GM12878 (cell line): ENCODE results near the gene RALGPS1. TPM values are rescaled to one million over a fixed set of nuclear protein-coding genes. Genes with fewer than 3 reads are reported as not detected.
"Not testable (repeated sequence)": the region's sequence is repeated elsewhere in the genome, so short reads cannot be mapped to it uniquely, and the experiment has no call there.

Source experiments
- ATAC-seq: fragments of 200-7000 bp; cut with Tn5 transposase; 3 replicates; pipeline ENCODE4 v1.9.1; 2020; ENCODE audit warnings: mild to moderate bottlenecking, moderate library complexity
- BruUV-seq: library from RNA; stranded (reverse); fragments of 400-500 nt; replicated peaks from 2 replicates; lab custom pipeline; 2021; lab: Mats Ljungman, UMichigan
- CTCF ChIA-PET: fragments of 300-600 bp; sonication (Branson Sonifier 250); formaldehyde crosslinking; extraction: SDS; loops from one replicate; lab custom pipeline; 2021; ENCODE audit warnings: inconsistent platforms; lab: Yijun Ruan, JAX
- POLR2A ChIA-PET: fragments of 350-600 bp; formaldehyde crosslinking; extraction: SDS; loops from one replicate; lab custom pipeline; 2021; ENCODE audit warnings: inconsistent platforms; lab: Charles Lee
- RAD21 ChIA-PET: fragments of 300-600 bp; sonication (Branson Sonifier 250); formaldehyde crosslinking; loops from one replicate; lab custom pipeline; 2023; ENCODE audit warnings: antibody characterized with exemption; ENCODE audit not compliant: unreplicated experiment; lab: Charles Lee
- SMC1A ChIA-PET: fragments of 300-600 bp; sonication (Branson Sonifier 250); formaldehyde crosslinking; loops from one replicate; lab custom pipeline; 2023; ENCODE audit not compliant: unreplicated experiment, uncharacterized antibody; lab: Charles Lee
- DNase-seq: peaks from one replicate; pipeline ENCODE4 v3.0.0-alpha.2; 2011; ENCODE audit warnings: low read depth, low spot score
- FAIRE-seq: peaks from 3 replicates; lab custom pipeline; 2011; peaks lifted over from hg19 to GRCh38; lab: Jason Lieb, UNC
- H2AFZ ChIP-seq: 2 replicates; pipeline ENCODE4 v1.6.0; 2011; ENCODE audit warnings: low read depth, low read length, control low read depth; ENCODE audit not compliant: control insufficient read depth
- H3K27ac ChIP-seq: 2 replicates; pipeline ENCODE4 v1.5.1; 2011; ENCODE audit warnings: control low read depth; ENCODE audit not compliant: control insufficient read depth, insufficient read depth
- H3K27me3 ChIP-seq, 2 experiments: replicated peaks in 1 of 2; 2 replicates each; pipeline versions ENCODE4 v1.6.0 to v1.6.1; 2011; ENCODE audit warnings: low read length in 1 of 2; ENCODE audit not compliant: control insufficient read depth in 2 of 2, insufficient read depth in 2 of 2
- H3K36me3 ChIP-seq, 2 experiments: 2 replicates each; pipeline ENCODE4 v1.5.1; 2011; ENCODE audit warnings: low read length in 1 of 2; ENCODE audit not compliant: control insufficient read depth in 2 of 2, insufficient read depth in 2 of 2
- H3K4me1 ChIP-seq: 2 replicates; pipeline ENCODE4 v1.6.1; 2011; ENCODE audit warnings: mild to moderate bottlenecking, low read length, moderate library complexity, mixed read lengths; ENCODE audit not compliant: control insufficient read depth, insufficient read depth
- H3K4me2 ChIP-seq: 2 replicates; pipeline ENCODE4 v1.6.0; 2011; ENCODE audit warnings: control low read depth; ENCODE audit not compliant: control insufficient read depth, insufficient read depth
- H3K4me3 ChIP-seq: fragments of 200-600 bp; sonication (generic); 2 replicates; pipeline ENCODE4 v1.5.1; 2016
- H3K79me2 ChIP-seq: 2 replicates; pipeline ENCODE4 v1.6.0; 2011; ENCODE audit warnings: low read length; ENCODE audit not compliant: control insufficient read depth, insufficient read depth
- H3K9ac ChIP-seq: 2 replicates; pipeline ENCODE4 v1.8.0; 2011; ENCODE audit warnings: low read length, control low read depth, mixed read lengths; ENCODE audit not compliant: control insufficient read depth, insufficient read depth
- H3K9me3 ChIP-seq: replicated peaks from 3 replicates; pipeline ENCODE4 v1.5.1; 2011; ENCODE audit warnings: mild to moderate bottlenecking, low read length; ENCODE audit not compliant: control insufficient read depth, insufficient read depth
- H4K20me1 ChIP-seq: 2 replicates; pipeline ENCODE4 v1.6.0; 2011; ENCODE audit not compliant: control insufficient read depth, insufficient read depth
- ASH2L ChIP-seq: fragments of 300-600, 200-600 bp; sonication (generic); IDR thresholded peaks from 2 replicates; pipeline ENCODE4 v1.6.1; 2017; ENCODE audit warnings: low read depth, mild to moderate bottlenecking, borderline replicate concordance
- IRF3 ChIP-seq: fragments of 450-650 bp; IDR thresholded peaks from 2 replicates; pipeline ENCODE4 v1.6.1; 2014; ENCODE audit warnings: mild to moderate bottlenecking
- NRF1 ChIP-seq: conservative IDR thresholded peaks from 2 replicates; pipeline ENCODE4 v1.6.1; 2011; ENCODE audit warnings: mild to moderate bottlenecking, low read depth, low read length, improper control_type of control experiment
- SPI1 ChIP-seq: IDR thresholded peaks from 2 replicates; pipeline ENCODE4 v1.6.1; 2011; ENCODE audit warnings: low read depth, mild to moderate bottlenecking, low read length, moderate library complexity, borderline replicate concordance; ENCODE audit not compliant: insufficient read depth
- WGBS: methylation state at CpG from one replicate; pipeline ENCODE4 v1.1.6; 2016; ENCODE audit warnings: low lambda C conversion rate; ENCODE audit not compliant: insufficient replicate concordance, insufficient coverage; ENCODE audit errors: missing lambda C conversion rate; 5-methylcytosine and 5-hydroxymethylcytosine counted together
- in situ Hi-C: fragments of 300-500 bp; cut with MboI; formaldehyde crosslinking; loops from 9 replicates; pipeline ENCODE4 v1.14.3; 2018; ENCODE audit warnings: mixed read lengths
- intact Hi-C: fragments of 100-400 bp; cut with micrococcal nuclease; formaldehyde crosslinking; loops from one replicate; pipeline ENCODE4 v1.14.2; 2022; ENCODE audit not compliant: unreplicated experiment
- polyA plus RNA-seq, 11 experiments: library from polyadenylated mRNA; depleted of rRNA in 4 of 11; unstranded in 6 of 11; stranded (reverse) in 5 of 11; fragments of >200 nt; fragmentation: Nextera tagmentation in 4 of 11; fragmentation: Illumina TruSeq in 1 of 11; extraction: Ambion mirVana in 4 of 11; extraction: Trizol in 1 of 11; gene quantifications; 1 replicate in 1 of 11; 2 replicates in 10 of 11; pipeline versions ENCODE4 v1.2.1 to v1.2.3, GENCODE V29; 2011 to 2016; ENCODE audit warnings: inconsistent platforms in 2 of 11, missing spikeins in 2 of 11, low read depth in 1 of 11
- total RNA-seq, 4 experiments: library from RNA; depleted of rRNA in 3 of 4; stranded (reverse); fragments of >200 nt in 3 of 4; fragmentation: Illumina TruSeq in 1 of 4; extraction: Trizol in 1 of 4; gene quantifications; 2 replicates each; pipeline versions ENCODE4 v1.2.1 to v1.2.3, GENCODE V29; 2013 to 2021

The RALGPS1 gene
- total and polyA plus RNA-seq, 10 of the 15 experiments (the other 5 are each of a cell fraction or from before 2014, with no cell fraction given) = 0.13 to 5.6 (median 2.7) TPM

- TF ChIP-seq IRF3 (no peak), SPI1 (no peak), ASH2L (no peak), NRF1 (no peak)
Observed at GRCh38 chr9:127015921-127016512, 101.4 kb downstream of the RALGPS1 start (continued).

- WGBS = 91% methylated on average over 9 of the region's 9 CpGs
- RAD21 ChIA-PET, intact Hi-C loops: not testable (repeated sequence)
Observed at GRCh38 chr9:127017979-127018378, 103.4 kb downstream of the RALGPS1 start.

More at GRCh38 chr9:127017979-127018378, 103.4 kb downstream of the RALGPS1 start:
- H2AFZ ChIP-seq, H3K27ac ChIP-seq, in situ Hi-C loops, H3K9ac ChIP-seq, BruUV-seq, H3K9me3 ChIP-seq, ATAC-seq, H3K4me2 ChIP-seq, DNase-seq, H3K27me3 ChIP-seq, POLR2A ChIA-PET, H4K20me1 ChIP-seq, H3K79me2 ChIP-seq, FAIRE-seq, H3K36me3 ChIP-seq, H3K4me1 ChIP-seq, H3K4me3 ChIP-seq: not testable (repeated sequence)
- SMC1A ChIA-PET = interaction anchor here (0.9 to 4.9 kb wide), 4 partner anchors 10 to 148 kb away, joined by 3 to 17 read pairs (median 3); no protein-coding TSS in a partner anchor
- CTCF ChIA-PET = interaction anchor here (0.6 to 0.7 kb wide), 2 partner anchors 12 to 173 kb away, joined by 3 to 7 read pairs; no protein-coding TSS in a partner anchor
